SKM-1 (cell line): ENCODE results near the gene DOK6.

ENCODE experiments used
- DNase-seq: peaks from one replicate; lab custom pipeline; 2025; ENCODE audit not compliant: unreplicated experiment; lab: John Stamatoyannopoulos, UW

DOK6 gene

DNA sequence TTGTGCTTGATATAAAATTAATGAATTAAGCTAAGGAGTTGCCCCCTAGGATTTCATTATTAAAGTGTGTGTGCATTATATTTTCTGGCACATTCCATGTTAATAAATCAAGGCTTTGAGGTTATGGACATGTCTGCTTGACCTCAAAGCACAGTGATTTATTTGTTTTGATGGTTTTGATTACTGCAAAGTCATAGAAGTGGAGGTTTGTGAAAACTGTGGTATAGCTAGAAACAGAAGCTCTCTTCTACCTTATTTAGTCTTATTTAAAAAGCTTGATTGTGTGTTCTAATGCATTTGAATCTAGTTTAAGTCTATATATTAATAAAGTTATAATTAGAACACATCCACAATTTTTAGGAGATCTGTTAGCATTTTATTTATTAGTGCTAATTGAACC is 32.2 kb downstream of the DOK6 start:
- DNase-seq, result no peak

DNA sequence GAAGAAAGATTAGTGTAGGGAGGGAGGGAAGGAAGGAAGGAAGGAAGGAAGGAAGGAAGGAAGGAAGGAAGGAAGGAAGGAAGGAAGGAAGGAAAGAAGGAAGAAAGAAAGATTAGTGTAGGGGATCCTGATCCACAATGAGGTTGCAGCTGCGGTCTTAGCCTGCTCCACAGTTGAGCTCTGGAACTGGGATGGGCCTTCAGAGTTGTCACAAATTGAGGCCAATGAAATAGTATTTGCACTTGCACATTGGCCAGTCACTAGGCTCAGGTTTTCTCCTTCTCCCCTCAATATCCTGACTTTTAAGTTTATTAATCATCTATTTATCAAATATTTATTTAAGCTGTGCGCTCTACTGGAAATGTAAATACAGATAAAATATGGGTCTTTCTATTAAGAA is 34.3 kb downstream of the DOK6 start:
- DNase-seq, result no peak

DNA sequence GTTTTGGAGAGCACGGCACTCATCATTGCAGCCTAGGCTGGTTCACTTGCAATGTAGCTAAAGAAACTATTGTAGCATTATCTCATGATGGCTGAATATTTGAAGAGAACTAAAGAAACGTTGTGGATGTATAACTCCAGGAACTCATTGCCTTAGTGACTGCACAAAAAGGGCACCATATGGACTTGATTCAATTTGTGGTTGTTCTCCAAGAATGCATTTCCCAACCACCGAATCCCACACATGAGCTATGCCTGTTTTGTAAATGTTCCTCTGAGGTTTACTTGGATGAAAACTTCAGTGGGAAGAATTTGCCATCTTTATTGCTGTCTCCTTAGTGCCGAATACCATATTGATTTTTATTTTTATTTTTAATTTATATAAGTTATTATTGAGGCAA is 43.5 kb downstream of the DOK6 start:
- no peak for DNase-seq

DNA sequence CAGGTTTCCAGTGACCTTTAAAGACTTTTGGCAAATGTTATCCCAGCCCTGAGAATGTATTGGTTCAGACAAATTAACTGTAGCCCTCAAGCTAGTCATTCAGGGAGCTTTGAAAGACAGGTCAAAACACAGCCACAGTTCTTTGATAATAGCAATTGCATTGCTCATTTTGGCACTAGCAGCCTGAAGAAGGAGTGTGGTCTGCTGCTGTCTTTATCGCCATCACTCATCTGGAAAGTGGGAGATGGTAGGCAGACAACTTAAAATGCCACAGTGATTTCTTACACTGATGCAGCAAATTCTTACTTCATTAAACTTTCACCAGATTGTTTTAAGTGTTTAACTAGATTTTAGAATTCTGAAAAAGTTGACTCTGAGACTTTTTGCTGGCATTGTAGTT is 47.2 kb downstream of the DOK6 start:
- DNase-seq, result no peak

DNA sequence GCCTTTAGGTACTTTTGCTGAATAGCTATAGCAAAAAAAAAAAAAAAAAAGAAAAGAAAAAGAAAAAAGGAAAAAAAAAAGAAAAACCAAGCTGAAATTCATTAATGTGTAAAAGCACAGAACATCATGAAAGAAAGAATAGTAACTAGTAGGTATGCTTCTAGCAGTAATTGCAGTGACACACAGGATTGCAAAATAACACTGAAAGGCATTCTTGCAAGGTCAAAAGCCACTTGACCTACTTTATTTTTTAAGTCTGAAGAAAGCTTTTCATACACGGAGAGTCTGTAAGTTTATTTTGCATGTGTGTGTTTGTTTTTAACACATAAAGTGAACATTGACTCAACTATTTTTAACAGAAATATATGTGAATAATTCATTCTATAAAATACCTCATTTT is 54.4 kb downstream of the DOK6 start:
- DNase-seq, result no peak

DNA sequence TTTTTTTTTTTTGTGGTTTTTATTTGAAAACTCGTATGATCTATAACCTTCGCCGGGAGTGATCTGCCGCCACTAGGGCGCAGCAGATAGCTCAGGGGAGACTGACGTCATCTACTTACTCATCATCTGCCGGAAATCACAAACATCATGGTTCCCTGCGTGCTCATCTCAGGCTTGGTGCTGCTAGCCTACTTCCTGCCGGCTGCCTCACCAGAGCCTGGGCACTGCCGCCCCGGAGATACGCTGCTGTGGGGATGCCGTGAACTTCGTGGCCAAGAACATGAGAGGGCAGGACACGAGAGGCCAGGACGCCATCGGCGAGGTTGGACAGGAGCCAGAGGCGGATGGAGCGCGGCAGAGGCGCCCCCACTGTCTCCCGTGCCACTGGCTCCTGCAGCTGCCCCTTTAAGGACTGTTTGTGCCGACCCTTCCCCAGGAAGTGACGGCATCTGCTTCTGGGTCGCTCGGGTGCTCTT is 68.8 kb downstream of the DOK6 start:
- DNase-seq, result no peak

DNA sequence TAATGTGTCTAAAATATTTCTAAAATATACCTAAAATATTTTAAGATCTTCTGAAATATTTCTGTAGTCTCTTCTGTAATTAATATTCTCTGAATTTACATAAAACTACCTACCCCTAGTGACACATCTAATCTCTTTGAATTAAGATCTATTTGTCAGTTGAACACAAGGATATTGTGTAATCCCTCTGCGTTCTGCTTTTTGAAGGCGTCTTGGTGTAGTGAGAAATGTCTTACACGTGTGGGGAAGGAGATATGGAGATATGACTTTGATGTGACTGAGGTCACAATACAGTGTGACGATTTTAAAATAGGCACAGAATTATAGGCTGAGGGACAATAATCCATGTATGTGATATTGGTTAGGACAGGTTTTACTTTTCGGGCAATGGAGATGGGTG is 79.8 kb downstream of the DOK6 start:
- DNase-seq, result no peak

DNA sequence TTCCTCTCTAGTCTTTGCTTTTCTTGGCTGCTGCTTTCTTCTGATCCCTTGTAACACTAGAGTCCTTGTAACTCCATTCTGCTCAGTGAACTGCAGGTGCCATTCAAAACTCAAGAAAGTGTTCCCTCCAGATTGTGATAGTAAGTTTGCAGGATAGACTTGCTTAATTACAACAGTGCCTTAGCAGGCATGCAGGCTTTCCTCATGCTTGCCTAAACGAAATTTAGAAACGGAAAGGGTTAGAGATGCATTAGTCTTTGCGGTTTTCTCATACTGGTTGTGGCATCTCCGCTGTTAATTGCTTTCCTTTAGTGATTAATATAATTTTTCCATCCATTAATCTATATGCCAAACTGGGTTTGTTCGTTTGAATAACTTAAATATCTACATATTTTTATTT is 82.9 kb downstream of the DOK6 start:
- no peak for DNase-seq

DNA sequence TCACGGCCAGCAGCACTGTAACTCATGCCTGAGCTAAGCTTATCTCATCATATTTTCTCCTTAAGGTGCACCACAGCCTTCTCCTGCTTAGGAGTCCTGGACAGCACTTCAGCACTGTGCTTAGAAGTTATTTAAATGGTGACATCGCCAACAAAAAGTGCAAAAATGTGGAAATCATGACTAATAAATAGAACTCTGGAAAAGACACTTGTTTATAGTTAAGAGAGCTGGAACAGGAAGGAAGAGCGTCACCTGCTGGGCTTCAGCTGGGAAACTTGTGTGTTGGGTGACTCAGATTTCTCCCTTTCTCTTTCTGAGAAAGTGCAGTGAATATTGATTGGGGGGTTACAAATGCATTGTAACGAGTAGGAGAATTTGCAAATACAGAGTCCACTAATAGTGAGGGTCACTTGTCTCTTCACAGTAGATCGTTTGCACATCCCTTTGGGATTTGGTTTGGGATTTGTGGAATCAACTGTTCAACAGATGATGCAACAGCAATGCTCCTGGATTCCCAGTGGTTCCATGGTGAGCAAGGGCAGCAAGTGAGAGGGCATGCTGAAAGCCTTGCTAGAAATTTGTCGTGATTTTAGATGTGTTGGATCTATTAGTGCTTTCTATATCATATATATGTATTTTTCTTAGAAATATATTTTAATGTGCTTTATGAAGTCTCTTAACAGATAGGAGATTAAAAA is 84.2 kb downstream of the DOK6 start:
- no peak for DNase-seq

DNA sequence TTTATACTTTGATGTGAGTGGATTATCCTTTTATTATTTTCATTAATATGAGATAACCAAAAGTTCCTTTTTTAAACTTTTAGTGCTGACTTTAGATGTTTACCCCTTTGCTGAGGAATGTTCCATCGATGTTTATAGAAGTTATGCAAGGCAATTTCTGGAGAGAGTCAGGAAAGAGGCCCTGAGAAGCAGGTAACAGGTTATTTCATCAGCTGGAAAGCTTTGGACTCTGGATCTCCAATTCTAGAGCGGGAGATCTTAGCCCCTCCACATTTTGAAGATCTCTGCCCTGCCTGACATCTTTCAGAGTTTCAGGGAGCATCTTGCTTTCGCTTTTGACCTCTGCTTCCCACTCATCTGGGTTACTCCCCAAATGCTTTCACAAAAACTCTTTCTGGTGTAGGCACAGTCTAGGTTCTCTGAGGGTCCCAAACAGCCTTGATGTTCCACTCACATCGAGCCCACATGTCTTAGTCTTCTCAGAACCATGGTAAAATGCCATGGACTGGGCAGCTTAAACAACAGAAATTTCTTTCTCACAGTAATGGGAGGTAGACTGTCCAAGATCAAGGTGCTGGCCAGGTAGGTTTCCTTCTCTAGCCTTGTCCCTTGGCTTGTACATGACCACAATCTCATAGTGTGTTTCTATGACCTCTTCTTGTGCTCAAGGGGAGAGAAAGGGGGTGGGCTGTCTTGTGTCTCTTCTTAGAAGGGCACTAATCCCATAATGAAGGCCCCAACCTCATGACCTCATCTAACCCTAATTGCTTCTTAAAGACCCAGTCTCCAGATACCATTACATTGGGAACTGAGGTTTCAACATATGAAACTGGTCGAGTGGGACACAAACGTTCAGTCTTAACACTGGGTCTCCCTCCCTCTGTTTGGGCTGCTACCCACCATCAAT is 87.1 kb downstream of the DOK6 start:
- no peak for DNase-seq

DNA sequence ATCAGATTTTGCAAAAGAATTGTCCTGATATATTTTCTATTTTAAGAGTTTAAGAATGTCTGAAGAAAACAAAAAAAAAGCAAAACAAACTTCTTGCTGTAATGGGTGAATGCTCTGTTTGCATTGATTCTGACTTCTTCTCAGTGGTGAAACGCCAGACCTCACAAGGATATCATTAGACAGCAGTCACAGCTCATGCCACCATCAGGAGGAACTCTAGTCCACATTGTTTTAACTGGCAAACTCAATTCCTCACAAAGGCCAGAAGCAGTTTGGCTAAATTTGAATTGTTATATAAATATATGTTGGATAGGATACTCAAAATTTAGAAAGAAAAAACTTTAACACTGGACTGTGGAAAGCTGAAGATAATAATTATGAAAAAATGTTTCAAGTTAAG is 89.4 kb downstream of the DOK6 start:
- no peak for DNase-seq

DNA sequence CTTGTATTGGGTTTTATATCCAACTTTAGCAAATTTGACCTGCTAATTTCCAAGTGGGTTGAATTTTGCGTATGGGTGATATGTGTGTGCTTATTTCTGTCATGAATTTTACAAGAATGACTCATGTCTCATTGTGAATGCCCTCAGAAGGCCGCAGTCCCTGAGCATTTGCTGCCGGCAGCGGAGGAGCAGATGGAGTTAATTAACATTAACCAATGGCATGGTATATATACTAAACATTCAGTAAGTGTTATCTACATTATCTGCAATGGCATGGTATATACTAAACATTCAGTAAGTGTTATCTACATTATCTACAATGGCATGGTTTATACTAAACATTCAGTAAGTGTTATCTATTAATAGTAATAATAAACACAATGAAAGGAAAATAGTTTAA is 90.1 kb downstream of the DOK6 start:
- no peak for DNase-seq

DNA sequence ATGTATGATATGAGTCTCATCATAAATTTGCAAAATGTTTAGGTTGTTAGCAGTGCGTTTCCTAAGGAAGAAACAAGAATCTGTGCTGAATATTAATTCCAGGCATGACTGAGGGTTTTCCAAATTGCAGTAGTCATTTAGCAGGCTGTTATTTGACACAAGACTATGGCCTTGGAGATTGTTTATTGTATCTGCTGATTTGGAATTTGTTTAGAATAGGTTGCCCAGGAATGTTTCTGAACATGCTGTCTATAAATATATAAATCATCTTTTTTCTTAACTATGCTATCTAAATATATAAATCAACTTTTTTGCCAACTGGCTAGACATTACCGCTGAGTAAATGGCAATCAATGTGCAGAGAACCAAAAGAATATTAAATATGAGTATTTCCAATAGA is 90.9 kb downstream of the DOK6 start:
- DNase-seq, result no peak

DNA sequence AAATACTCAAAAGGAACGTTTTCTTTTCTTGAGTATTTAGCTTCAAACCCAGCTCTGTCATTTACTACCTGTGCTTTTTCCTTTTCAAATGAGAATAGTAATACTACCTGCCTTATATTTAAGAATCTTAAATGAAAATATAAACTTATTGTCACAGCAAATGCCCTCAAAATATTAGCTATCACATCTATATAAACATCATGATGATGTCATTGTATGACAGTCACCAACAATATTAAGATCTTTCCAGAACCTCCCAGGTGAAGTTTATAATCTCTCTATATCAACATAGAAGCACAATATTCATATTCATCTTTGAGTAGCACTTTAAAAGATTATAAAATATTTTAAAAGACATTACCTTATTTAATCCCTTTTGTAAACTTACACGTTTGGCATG is 92.2 kb downstream of the DOK6 start:
- no peak for DNase-seq

DNA sequence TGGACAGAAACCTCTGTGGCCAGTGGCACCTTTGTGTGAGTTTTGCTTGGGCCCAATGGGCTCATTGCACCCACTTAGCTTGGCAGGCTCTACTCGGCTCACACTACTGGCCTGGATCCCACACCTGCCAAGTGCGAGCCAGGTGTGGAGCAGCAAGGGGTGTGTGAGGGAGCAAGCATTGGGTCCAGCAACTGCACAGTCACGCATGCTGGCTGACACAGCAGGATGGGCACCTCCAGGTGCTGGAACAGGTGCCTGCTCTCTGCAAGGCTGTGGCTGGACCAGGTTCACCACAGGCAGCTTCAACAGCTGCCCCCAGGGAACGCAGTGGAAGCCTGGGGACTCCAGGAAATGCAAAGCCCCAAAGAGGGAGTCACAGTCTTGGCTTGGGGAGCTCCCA is 94.2 kb downstream of the DOK6 start:
- DNase-seq, result no peak

DNA sequence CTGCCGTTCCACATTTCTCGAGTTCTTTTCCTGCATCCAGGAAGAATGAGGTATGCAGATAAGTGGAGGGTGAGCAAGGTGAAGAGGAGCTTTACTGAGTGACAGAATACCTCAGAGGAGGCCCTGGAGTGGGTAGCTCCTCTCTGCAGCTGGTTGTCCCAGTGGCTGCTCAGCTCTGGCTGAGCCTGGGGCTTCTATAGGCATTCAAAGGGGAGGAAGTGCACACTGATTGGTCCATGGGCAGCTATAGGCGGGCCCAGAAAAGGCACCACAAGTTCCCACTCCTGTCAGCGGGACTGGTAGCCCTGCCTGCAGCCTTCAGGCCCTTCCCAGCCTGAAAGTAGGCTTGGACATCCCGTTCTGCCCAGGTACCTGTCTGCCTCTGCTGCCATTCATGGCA is 94.7 kb downstream of the DOK6 start:
- no peak for DNase-seq

DNA sequence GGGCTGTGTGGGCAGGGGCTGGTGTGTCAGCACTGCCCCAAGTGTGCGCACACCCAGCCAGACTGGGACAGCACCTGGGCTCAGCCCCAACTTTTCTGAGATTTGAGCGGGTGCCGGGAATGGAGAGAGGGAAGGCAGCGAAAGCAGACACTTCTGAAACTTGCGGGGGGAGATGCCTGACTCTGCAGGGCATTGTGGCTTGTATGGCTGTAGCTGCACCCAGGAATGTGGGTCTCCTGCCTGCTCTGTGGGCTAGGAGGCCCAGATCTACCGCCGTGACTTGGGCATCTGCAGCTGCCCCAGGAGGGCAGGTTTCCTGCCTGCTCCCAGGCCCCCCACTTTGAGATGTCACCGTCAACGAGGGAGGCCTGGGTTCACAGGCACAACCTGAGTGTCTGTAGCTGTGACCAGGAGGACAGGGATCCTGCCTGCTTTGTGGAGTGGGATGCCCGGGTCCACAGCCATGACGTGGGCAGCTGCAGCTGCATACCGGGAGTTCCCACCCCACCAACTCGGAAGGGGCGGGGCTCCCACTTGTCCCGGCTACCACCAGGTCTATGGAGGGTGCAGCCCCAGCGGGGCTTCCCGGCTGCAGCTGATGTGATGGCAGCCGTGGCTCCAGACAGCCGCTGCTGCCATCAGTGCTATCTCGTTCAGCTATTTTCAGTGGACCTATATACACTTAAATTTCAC is 95.3 kb downstream of the DOK6 start:
- no peak for DNase-seq

DNA sequence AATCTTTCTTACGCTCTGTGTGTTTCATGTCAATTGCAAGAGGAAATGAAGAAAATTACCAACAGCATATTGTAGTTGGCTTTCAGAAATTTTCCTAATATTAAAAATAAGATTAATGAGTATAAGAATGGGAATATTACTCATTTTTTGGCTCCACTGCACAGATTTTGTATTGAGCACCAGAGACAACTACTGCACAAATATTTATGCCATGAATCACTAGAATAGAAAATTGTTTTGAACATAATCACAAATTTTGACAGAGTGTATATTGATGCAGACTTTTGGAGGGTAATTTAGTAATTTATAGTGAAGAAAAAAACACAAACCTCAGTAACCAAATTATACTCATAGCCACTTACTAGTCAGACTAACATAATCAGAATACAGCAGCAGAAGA is 118.3 kb downstream of the DOK6 start:
- DNase-seq, result no peak

DNA sequence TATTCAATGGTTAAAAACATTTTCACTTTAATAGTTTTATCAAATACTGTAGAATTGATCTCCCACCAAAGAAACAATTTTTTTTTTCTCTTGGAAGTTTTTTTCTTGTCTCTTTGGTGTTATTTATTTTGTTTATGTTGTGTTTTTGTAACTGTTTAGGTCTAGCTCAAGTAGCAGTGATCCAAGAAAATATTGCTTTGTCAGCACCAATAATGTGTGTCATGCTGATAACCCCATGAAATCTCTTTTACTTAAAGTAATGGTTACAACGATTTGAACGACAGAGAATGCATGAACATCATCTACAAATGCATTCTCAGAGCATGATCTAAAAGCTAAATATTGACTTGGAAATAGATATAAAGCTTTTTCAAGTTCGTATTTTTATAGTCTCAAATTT is 122.9 kb downstream of the DOK6 start:
- no peak for DNase-seq

DNA sequence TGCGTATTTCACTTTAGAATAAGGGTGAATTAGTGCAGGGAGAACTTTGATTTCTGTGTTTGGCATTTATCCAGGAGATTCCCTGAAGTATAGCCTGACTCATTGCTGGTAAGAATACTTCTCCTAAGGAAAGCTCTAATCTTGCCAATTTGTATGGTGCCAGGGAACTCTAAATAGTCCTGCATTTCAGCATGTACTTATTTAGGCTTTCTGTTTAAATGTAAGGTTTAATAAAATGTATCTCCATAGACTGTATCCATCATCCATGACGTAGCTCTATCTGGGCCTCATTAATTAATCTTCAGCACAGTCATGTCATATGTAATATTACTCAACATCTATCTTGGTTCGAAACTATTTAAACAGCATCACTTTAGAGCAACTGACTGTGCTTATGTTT is 127.7 kb downstream of the DOK6 start:
- DNase-seq, result no peak

DNA sequence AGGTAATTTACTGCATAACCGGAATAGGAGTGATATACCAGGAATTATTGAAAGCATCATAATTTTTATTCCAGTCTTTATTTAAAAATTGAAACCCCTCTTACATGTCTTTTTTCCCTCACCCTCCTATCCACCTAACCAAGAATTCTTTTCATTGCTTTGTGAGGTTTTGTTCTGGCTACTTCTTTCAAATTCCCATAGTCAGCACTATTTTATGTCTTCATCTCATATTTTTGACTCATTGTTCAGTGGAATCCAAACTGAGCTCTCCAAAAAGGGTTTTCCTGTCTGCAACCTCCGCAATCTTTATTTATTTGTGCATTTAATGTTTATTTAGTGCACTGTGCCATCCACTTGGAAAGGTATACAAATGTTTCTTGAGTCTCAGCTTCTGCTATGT is 128.5 kb downstream of the DOK6 start:
- DNase-seq, result no peak

DNA sequence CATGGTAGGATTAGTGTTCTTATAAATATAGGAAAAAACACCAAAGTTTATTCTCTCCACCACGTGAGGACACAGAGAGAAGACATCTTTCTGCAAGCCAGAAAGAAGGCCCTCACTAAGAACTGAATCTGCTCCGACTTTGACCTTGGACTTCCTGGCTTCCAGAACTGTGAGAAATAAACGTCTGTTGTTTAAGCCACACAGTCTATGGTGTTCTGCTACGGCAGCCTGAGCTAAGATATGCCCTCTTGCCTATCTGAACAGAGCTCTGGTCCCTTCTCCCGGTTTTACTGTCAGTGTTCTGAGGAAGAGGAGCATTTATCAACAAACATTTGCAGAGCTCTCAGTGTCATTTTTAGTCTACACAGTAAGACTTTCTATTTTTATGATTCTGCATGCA is 131.3 kb downstream of the DOK6 start:
- DNase-seq, result no peak
